ENCODE data around the gene ATP2B1.

DNA sequence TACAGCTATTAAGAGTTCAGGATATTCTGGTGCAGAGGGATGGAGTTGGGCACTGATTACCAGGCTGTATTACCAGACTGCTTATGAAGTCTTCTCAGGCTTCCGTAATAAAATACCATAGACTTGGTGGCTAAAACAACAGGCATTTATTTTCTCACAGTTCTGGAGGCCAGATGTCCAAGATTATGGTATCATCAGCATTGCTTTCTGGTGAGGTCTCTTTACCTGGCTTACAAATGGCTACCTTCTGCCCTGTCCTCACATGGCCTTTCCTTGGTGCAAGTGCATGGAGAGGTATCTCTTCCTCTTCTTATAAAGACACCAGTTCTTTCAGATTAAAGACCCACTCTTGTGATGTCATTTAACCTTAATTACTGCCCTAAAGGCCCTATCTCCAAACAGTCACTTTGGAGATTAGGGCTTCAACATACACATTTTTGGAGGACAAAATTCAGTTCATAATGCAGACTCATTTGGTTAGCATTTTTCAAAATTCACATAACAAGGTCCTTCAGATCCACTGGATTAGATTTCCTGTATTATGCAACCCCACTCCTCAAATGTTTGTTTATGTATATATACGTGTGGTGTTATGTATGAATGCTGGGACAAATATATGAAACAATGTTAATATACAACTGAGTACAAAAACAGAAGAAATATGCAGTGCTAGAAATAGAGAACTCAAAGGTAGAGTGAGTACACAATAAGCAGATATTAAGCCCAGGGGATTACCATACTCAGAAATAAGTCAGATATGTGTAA is 9.3 kb upstream of the ATP2B1 start:
- TF ChIP-seq CTCF (IDR thresholded peaks at IDR 0.05; ENCODE audit: low read length) (no peak), EZH2 (IDR thresholded peaks at IDR 0.05; ENCODE audit: borderline replicate concordance, low read length) (no peak)

Data from OCI-LY1 (cell line).